ENCODE data around the gene DIO3. TPM values are rescaled to one million over a fixed set of nuclear protein-coding genes. Genes with fewer than 3 reads are reported as not detected.

Gene DIO3
- total RNA-seq, 1 experiment from 2014 or later: not detected

DNA sequence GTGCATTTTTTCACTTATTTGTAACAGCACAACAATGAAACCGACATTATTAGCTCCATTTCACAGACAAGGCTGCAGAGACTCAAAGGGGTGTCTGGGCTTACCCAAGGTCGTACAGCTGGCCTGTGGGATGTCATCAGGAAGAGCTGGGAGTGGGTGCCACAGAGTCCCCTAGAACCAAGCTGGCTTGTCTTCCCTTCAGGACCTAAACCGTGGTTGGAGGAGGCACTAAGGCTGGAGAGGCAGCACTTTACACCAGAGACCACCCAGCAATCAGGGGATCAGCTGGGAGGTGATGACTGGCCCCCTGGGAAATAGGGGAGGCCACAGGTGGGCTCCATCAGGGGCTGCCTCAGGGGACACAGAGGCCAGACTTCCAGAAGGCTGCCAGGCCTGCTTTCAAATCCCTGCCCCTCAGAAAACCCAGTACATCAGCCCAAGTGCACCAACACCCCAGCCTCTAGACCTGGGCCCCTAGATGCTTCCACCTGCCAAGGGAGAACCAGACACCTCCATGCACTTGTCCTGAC lies 28.3 kb downstream of the DIO3 start:
- CTCF ChIA-PET: no interaction called here
- DNase-seq (ENCODE audit: low spot score): no peak

GRCh38 chr14:101590062-101590461 lies 28.8 kb downstream of the DIO3 start:
- intact Hi-C loops (cut with micrococcal nuclease; ENCODE audit: unreplicated experiment): no loop called here
- Histone ChIP-seq H3K27ac (ENCODE audit: low read depth, low read length, poor library complexity, severe bottlenecking) (no peak overlapping the region), H3K4me3 (ENCODE audit: low read depth, low read length, poor library complexity, severe bottlenecking) (no peak overlapping the region), H3K27me3 (replicated peaks; ENCODE audit: insufficient read depth, low read depth, low read length, poor library complexity) (no peaks in the 10 kb centered on the region), H3K9me3 (ENCODE audit: low read depth, low read length, poor library complexity, severe bottlenecking) (no peaks in the 10 kb centered on the region), H3K4me1 (ENCODE audit: insufficient read depth, low read length, poor library complexity, severe bottlenecking) (no peaks in the 10 kb centered on the region), H3K36me3 (ENCODE audit: insufficient read depth, low read length, poor library complexity, severe bottlenecking) (no peaks in the 10 kb centered on the region)
- CTCF ChIA-PET: no interaction called here
- no TSS peak for BruUV-seq (replicated peaks)
- POLR2A ChIA-PET (ENCODE audit: low non-redundant PET): no interaction called here
- TF ChIP-seq CTCF (conservative IDR thresholded peaks at IDR 0.05; ENCODE audit: low read depth, low read length) (no peak), EZH2 (IDR thresholded peaks at IDR 0.05; ENCODE audit: borderline replicate concordance, low read depth, low read length, poor library complexity, severe bottlenecking) (no peak)
- DNase-seq (ENCODE audit: low spot score): no peak

More for the DNA sequence above, 28.3 kb downstream of the DIO3 start:
- no peak overlapping the region for H3K27ac ChIP-seq (ENCODE audit: low read depth, low read length, poor library complexity, severe bottlenecking)
- H3K9me3 ChIP-seq (ENCODE audit: low read depth, low read length, poor library complexity, severe bottlenecking): no peaks in the 10 kb centered on the region
- no TSS peak for BruUV-seq (replicated peaks)
- no peaks in the 10 kb centered on the region for H3K36me3 ChIP-seq (ENCODE audit: insufficient read depth, low read length, poor library complexity, severe bottlenecking)
- intact Hi-C loops (cut with micrococcal nuclease; ENCODE audit: unreplicated experiment): no loop called here
- POLR2A ChIA-PET (ENCODE audit: low non-redundant PET): no interaction called here
- no peaks in the 10 kb centered on the region for H3K4me1 ChIP-seq (ENCODE audit: insufficient read depth, low read length, poor library complexity, severe bottlenecking)
- no peaks in the 10 kb centered on the region for H3K27me3 ChIP-seq (replicated peaks; ENCODE audit: insufficient read depth, low read depth, low read length, poor library complexity)
- H3K4me3 ChIP-seq (ENCODE audit: low read depth, low read length, poor library complexity, severe bottlenecking): no peak overlapping the region
- TF ChIP-seq CTCF (conservative IDR thresholded peaks at IDR 0.05; ENCODE audit: low read depth, low read length) (no peak), EZH2 (IDR thresholded peaks at IDR 0.05; ENCODE audit: borderline replicate concordance, low read depth, low read length, poor library complexity, severe bottlenecking) (no peak)

DNA sequence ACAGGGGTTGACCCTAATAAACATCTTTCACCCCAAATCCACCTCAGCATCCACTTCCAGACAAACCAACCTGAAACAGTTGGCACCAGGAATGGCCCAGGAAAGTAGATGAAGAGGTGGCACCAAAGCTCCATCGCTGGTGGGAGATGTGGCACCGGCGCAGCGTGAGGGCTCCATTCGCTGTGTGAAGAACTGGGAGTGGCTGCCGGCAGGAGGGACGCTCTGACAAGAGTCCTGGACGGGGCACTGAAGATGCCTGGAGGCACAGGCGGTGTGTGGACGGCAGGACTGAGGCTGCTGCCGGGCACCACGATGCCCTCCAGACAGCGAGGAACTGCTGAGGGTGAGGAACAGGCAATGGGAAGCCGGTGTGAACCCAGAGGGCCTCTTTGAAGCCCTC lies 29.3 kb downstream of the DIO3 start:
- BruUV-seq (replicated peaks): no TSS peak
- Histone ChIP-seq H3K4me1 (ENCODE audit: insufficient read depth, low read length, poor library complexity, severe bottlenecking) (no peaks in the 10 kb centered on the region), H3K4me3 (ENCODE audit: low read depth, low read length, poor library complexity, severe bottlenecking) (no peak overlapping the region), H3K9me3 (ENCODE audit: low read depth, low read length, poor library complexity, severe bottlenecking) (no peaks in the 10 kb centered on the region), H3K27ac (ENCODE audit: low read depth, low read length, poor library complexity, severe bottlenecking) (no peak overlapping the region), H3K27me3 (replicated peaks; ENCODE audit: insufficient read depth, low read depth, low read length, poor library complexity) (no peaks in the 10 kb centered on the region), H3K36me3 (ENCODE audit: insufficient read depth, low read length, poor library complexity, severe bottlenecking) (no peaks in the 10 kb centered on the region)
- DNase-seq (ENCODE audit: low spot score): no peak
- intact Hi-C loops (cut with micrococcal nuclease; ENCODE audit: unreplicated experiment): no loop called here
- no peak for TF ChIP-seq EZH2 (IDR thresholded peaks at IDR 0.05; ENCODE audit: borderline replicate concordance, low read depth, low read length, poor library complexity, severe bottlenecking)
- ChIA-PET CTCF (no interaction called here), POLR2A (ENCODE audit: low non-redundant PET) (no interaction called here)

DNA sequence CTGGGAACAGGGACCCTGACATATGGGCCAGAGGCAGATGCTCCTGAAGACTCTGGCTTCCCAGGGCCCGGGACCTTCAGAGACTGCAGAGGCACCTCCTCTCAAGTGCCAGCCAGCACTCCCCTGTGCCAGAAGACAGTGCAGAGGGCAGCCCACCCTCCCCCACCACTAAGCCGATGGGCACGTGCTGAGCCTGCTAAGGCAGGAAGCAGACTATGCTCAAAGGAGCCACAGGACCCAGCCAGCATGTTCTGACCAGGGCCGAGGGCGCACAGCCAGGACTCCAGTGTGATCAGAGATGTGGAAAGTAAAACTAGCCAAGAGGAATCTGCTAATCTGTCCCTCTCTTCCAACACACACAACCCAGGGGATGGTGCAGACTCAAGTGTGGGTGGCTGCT lies 29.8 kb downstream of the DIO3 start:
- intact Hi-C loops (cut with micrococcal nuclease; ENCODE audit: unreplicated experiment): no loop called here
- BruUV-seq (replicated peaks): no TSS peak

More for the DNA sequence above, 29.8 kb downstream of the DIO3 start:
- no peaks in the 10 kb centered on the region for H3K9me3 ChIP-seq (ENCODE audit: low read depth, low read length, poor library complexity, severe bottlenecking)
- H3K4me1 ChIP-seq (ENCODE audit: insufficient read depth, low read length, poor library complexity, severe bottlenecking): no peaks in the 10 kb centered on the region
- no peaks in the 10 kb centered on the region for H3K36me3 ChIP-seq (ENCODE audit: insufficient read depth, low read length, poor library complexity, severe bottlenecking)
- DNase-seq (ENCODE audit: low spot score): no peak
- no peak overlapping the region for H3K27ac ChIP-seq (ENCODE audit: low read depth, low read length, poor library complexity, severe bottlenecking)
- POLR2A ChIA-PET (ENCODE audit: low non-redundant PET): no interaction called here
- CTCF ChIA-PET: no interaction called here
- TF ChIP-seq EZH2 (IDR thresholded peaks at IDR 0.05; ENCODE audit: borderline replicate concordance, low read depth, low read length, poor library complexity, severe bottlenecking): no peak
- no peak for TF ChIP-seq CTCF (conservative IDR thresholded peaks at IDR 0.05; ENCODE audit: low read depth, low read length)
- H3K4me3 ChIP-seq (ENCODE audit: low read depth, low read length, poor library complexity, severe bottlenecking): no peak overlapping the region
- H3K27me3 ChIP-seq (replicated peaks; ENCODE audit: insufficient read depth, low read depth, low read length, poor library complexity): no peaks in the 10 kb centered on the region
